ENCODE results near the gene AIFM3. TPM values are rescaled to one million over a fixed set of nuclear protein-coding genes. Genes with fewer than 3 reads are reported as not detected.

The AIFM3 gene
- total RNA-seq, 2 donors from 2014 or later: 1.8 to 2.7 TPM

GRCh38 chr22:20986365-20986764 is 19.3 kb downstream of the AIFM3 start:
- Histone ChIP-seq H3K4me1 (ENCODE audit: control insufficient read depth, insufficient read depth, low read length) (no peaks in the 10 kb centered on the region), H3K27me3 (ENCODE audit: control insufficient read depth, insufficient read depth, low read length, poor library complexity, severe bottlenecking) (no peaks in the 10 kb centered on the region), H3K9ac (ENCODE audit: extremely low read depth, low read length, poor library complexity, severe bottlenecking) (no peak overlapping the region), H3K27ac (ENCODE audit: low read depth, low read length) (no peak overlapping the region), H3K36me3 (ENCODE audit: control insufficient read depth, insufficient read depth, low read length) (peaks cover 24% of the 10 kb centered on the region), H3K9me3 (ENCODE audit: control insufficient read depth, low read length) (no peaks in the 10 kb centered on the region), H3K4me3 (ENCODE audit: low read length) (no peak overlapping the region)
- Mint-ChIP-seq H3K4me3 (no peak overlapping the region), H3K27ac (no peak overlapping the region), H3K27me3 (ENCODE audit: insufficient read depth) (peaks cover 1% of the 10 kb centered on the region), H3K4me1 (peaks cover 11% of the 10 kb centered on the region), H3K9me3 (no peaks in the 10 kb centered on the region), H3K36me3 (ENCODE audit: low read depth) (peaks cover 33% of the 10 kb centered on the region)
- WGBS, 2 experiments (ENCODE audit: insufficient coverage in 1 of 2, insufficient read length in 1 of 2): 94 to 100% methylated on average over 1 of the region's 1 CpG
- TF ChIP-seq, protein P1, sequence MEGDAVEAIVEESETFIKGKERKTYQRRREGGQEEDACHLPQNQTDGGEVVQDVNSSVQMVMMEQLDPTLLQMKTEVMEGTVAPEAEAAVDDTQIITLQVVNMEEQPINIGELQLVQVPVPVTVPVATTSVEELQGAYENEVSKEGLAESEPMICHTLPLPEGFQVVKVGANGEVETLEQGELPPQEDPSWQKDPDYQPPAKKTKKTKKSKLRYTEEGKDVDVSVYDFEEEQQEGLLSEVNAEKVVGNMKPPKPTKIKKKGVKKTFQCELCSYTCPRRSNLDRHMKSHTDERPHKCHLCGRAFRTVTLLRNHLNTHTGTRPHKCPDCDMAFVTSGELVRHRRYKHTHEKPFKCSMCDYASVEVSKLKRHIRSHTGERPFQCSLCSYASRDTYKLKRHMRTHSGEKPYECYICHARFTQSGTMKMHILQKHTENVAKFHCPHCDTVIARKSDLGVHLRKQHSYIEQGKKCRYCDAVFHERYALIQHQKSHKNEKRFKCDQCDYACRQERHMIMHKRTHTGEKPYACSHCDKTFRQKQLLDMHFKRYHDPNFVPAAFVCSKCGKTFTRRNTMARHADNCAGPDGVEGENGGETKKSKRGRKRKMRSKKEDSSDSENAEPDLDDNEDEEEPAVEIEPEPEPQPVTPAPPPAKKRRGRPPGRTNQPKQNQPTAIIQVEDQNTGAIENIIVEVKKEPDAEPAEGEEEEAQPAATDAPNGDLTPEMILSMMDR (conservative IDR thresholded peaks at IDR 0.05): no peak
- no peak for DNase-seq

- 94 to 100% methylated on average over 4 to 14 of the region's 14 CpGs for WGBS, 2 experiments (ENCODE audit: insufficient coverage in 1 of 2, insufficient read length in 1 of 2)
- Mint-ChIP-seq H3K4me1 (peaks cover 8% of the 10 kb centered on the region), H3K36me3 (ENCODE audit: low read depth) (peaks cover 33% of the 10 kb centered on the region), H3K9me3 (no peaks in the 10 kb centered on the region), H3K4me3 (no peak overlapping the region), H3K27ac (no peak overlapping the region), H3K27me3 (ENCODE audit: insufficient read depth) (peaks cover 1% of the 10 kb centered on the region)
- Histone ChIP-seq H3K36me3 (ENCODE audit: control insufficient read depth, insufficient read depth, low read length) (peaks cover 27% of the 10 kb centered on the region), H3K27me3 (ENCODE audit: control insufficient read depth, insufficient read depth, low read length, poor library complexity, severe bottlenecking) (no peaks in the 10 kb centered on the region), H3K9me3 (ENCODE audit: control insufficient read depth, low read length) (no peaks in the 10 kb centered on the region), H3K9ac (ENCODE audit: extremely low read depth, low read length, poor library complexity, severe bottlenecking) (no peak overlapping the region), H3K4me1 (ENCODE audit: control insufficient read depth, insufficient read depth, low read length) (no peaks in the 10 kb centered on the region), H3K4me3 (ENCODE audit: low read length) (no peak overlapping the region), H3K27ac (ENCODE audit: low read depth, low read length) (no peak overlapping the region)
- TF ChIP-seq, protein P1 (conservative IDR thresholded peaks at IDR 0.05): no peak
- no peak for DNase-seq
These were observed 20.3 kb downstream of the AIFM3 start for GRCh38 chr22:20987375-20987774.

GRCh38 chr22:20988573-20989322 is 21.7 kb downstream of the AIFM3 start:
- Mint-ChIP-seq H3K27ac (no peak overlapping the region), H3K27me3 (ENCODE audit: insufficient read depth) (no peaks in the 10 kb centered on the region), H3K9me3 (no peaks in the 10 kb centered on the region), H3K36me3 (ENCODE audit: low read depth) (peaks cover 33% of the 10 kb centered on the region), H3K4me1 (no peaks in the 10 kb centered on the region), H3K4me3 (no peak overlapping the region)
- Histone ChIP-seq H3K9ac (ENCODE audit: extremely low read depth, low read length, poor library complexity, severe bottlenecking) (no peak overlapping the region), H3K27me3 (ENCODE audit: control insufficient read depth, insufficient read depth, low read length, poor library complexity, severe bottlenecking) (no peaks in the 10 kb centered on the region), H3K4me3 (ENCODE audit: low read length) (no peak overlapping the region), H3K4me1 (ENCODE audit: control insufficient read depth, insufficient read depth, low read length) (no peaks in the 10 kb centered on the region), H3K9me3 (ENCODE audit: control insufficient read depth, low read length) (no peaks in the 10 kb centered on the region), H3K27ac (ENCODE audit: low read depth, low read length) (no peak overlapping the region), H3K36me3 (ENCODE audit: control insufficient read depth, insufficient read depth, low read length) (peaks cover 31% of the 10 kb centered on the region)
- TF ChIP-seq, protein P1 (conservative IDR thresholded peaks at IDR 0.05): no peak
- no peak for DNase-seq
- 95 to 98% methylated on average over 8 to 16 of the region's 16 CpGs for WGBS, 2 experiments (ENCODE audit: insufficient coverage in 1 of 2, insufficient read length in 1 of 2)

Measured in endodermal cell (in vitro differentiated cells).